HFFc6 (cell line): ENCODE measurements around the gene CTNNA3. TPM values are rescaled to one million over a fixed set of nuclear protein-coding genes. Genes with fewer than 3 reads are reported as not detected.

Experiments used
- DNase-seq: peaks from one replicate; pipeline ENCODE4 v3.0.0-alpha.2; 2018
- H3K27ac Mint-ChIP-seq: 2 replicates; pipeline ENCODE4 v1.8.0; 2020; ENCODE audit warnings: mild to moderate bottlenecking, mixed read lengths
- H3K27me3 Mint-ChIP-seq: 2 replicates; pipeline ENCODE4 v1.8.0; 2021; ENCODE audit warnings: mild to moderate bottlenecking, moderate library complexity, mixed read lengths; ENCODE audit not compliant: insufficient read depth
- H3K36me3 Mint-ChIP-seq: 2 replicates; pipeline ENCODE4 v1.8.0; 2021; ENCODE audit warnings: low read depth, mixed read lengths
- H3K4me1 Mint-ChIP-seq: 2 replicates; pipeline ENCODE4 v1.8.0; 2020; ENCODE audit warnings: low read depth, mixed read lengths
- H3K4me3 Mint-ChIP-seq: 2 replicates; pipeline ENCODE4 v1.8.0; 2020; ENCODE audit warnings: mild to moderate bottlenecking, moderate library complexity, mixed read lengths
- H3K9me3 Mint-ChIP-seq: 2 replicates; pipeline ENCODE4 v1.8.0; 2020; ENCODE audit warnings: mild to moderate bottlenecking, mixed read lengths
- CTCF ChIP-seq: fragments of 200-600 bp; sonication (generic); IDR thresholded peaks from 2 replicates; pipeline ENCODE4 v1.5.0; 2021; ENCODE audit warnings: antibody characterized with exemption, mild to moderate bottlenecking
- total RNA-seq, 6 experiments: library from RNA; stranded (reverse); fragmentation: NEBNext Ultra II Directional; extraction: Animal tissue kit (Norgen Biotek cat#: 25700); gene quantifications; 2 replicates in 1 of 6; 3 replicates in 5 of 6; pipeline ENCODE4 v1.2.3, GENCODE V29; 2021

The CTNNA3 gene
- total RNA-seq, 6 experiments from 2014 or later = not detected

GRCh38 chr10:66737241-66737640 is 958.8 kb downstream of the CTNNA3 start:
- H3K4me1 Mint-ChIP-seq = no peaks in the 10 kb centered on the region
- H3K27me3 Mint-ChIP-seq = no peaks in the 10 kb centered on the region
- peaks cover 1% of the 10 kb centered on the region; the same call in 1 of the 2 replicates for H3K9me3 Mint-ChIP-seq
- no peak for DNase-seq
- TF ChIP-seq CTCF = no peak
- peaks cover 2% of the 10 kb centered on the region; the same call in 1 of the 2 replicates for H3K36me3 Mint-ChIP-seq
- no peak overlapping the region for H3K27ac Mint-ChIP-seq
- no peak overlapping the region for H3K4me3 Mint-ChIP-seq

DNA sequence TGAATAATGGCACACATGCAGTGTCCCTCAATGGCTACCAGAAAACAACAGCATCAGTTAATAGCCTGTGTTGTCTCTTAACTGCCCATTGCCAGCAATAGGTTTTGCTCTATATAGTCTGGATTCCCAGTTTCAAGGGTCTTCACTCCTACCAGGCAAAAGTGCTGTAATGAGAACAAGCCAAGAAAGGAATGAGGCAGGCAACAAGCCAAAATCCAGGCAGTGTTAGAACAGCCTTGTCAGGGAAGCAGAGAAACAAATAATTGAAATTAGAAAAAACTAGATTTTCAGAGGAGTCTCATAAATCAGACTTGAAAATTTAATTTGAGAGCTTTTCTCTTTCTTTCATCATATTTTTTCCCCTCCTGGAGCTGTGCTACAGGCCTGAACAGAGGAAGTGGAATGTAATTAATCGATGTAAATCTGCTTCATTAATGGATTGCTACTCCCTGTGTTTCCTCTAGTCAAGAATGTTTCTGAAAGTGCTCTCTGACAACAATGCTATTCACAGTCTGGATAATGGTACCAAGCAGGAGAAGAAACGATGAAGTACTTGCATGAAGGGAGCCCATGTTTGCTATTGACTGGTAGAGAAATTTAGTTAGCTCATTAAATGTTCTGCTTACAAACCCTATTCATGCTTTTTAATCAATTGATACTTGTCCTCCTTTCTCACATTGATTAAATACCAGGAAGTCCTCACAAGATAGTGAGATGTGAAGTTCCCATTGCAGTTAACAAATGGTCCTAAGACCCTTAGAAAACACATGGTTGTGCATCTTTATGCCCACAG is 972.2 kb downstream of the CTNNA3 start:
- no peak for DNase-seq
- Mint-ChIP-seq H3K27me3 (no peaks in the 10 kb centered on the region; the same call in 1 of the 2 replicates), H3K36me3 (no peaks in the 10 kb centered on the region), H3K27ac (no peak overlapping the region), H3K4me1 (no peaks in the 10 kb centered on the region), H3K4me3 (no peak overlapping the region), H3K9me3 (no peaks in the 10 kb centered on the region)
- no peak for TF ChIP-seq CTCF

GRCh38 chr10:66719483-66719882 is 976.5 kb downstream of the CTNNA3 start:
- no peaks in the 10 kb centered on the region for H3K9me3 Mint-ChIP-seq
- H3K4me3 Mint-ChIP-seq = no peak overlapping the region
- no peaks in the 10 kb centered on the region for H3K36me3 Mint-ChIP-seq
- no peaks in the 10 kb centered on the region; the same call in 1 of the 2 replicates for H3K4me1 Mint-ChIP-seq
- TF ChIP-seq CTCF = no peak
- DNase-seq = no peak
- H3K27me3 Mint-ChIP-seq = no peaks in the 10 kb centered on the region; the same call in 1 of the 2 replicates
- no peak overlapping the region for H3K27ac Mint-ChIP-seq

DNA sequence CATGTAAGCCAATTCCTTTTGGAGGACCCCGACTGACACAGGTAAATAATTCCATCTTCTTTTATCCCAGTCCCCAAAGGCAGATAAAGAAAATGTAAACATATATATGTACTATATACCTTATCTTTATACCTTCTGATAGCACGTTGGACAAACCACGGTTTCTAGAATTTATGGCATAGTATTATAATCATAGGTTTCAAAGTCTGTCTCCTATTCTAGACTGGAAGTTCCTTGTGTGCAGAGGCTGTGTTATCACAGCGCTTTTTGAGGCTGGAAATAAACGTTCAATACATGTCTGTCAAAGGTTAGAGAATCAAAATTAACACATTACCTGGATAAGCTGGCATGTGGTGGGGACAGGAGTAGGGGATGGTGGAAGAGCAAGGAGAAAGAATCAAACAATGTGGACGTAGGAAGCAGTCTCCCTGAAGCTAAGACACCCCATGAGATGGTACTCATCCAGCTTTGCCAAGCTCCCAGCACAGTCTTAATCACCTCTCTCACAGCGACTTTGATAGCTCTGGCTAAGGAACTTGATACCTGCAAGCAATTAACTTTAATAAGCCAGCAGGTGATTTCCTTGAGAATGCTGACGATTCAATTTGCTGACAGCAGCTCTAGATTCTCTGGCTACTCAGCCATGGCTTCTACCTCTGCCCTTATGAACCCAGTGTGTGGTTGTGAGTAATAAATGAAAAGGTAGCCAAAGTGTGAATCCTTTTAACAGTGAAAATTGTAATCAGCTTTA is 978.6 kb downstream of the CTNNA3 start:
- DNase-seq = no peak
- TF ChIP-seq CTCF = no peak
- H3K4me1 Mint-ChIP-seq = no peaks in the 10 kb centered on the region; the same call in 1 of the 2 replicates
- no peak overlapping the region for H3K4me3 Mint-ChIP-seq
- no peaks in the 10 kb centered on the region for H3K36me3 Mint-ChIP-seq
- H3K27me3 Mint-ChIP-seq = no peaks in the 10 kb centered on the region; the same call in 1 of the 2 replicates
- no peaks in the 10 kb centered on the region for H3K9me3 Mint-ChIP-seq
- H3K27ac Mint-ChIP-seq = no peak overlapping the region

GRCh38 chr10:66714741-66715140 is 981.3 kb downstream of the CTNNA3 start:
- no peak for DNase-seq
- Mint-ChIP-seq H3K4me1 (no peaks in the 10 kb centered on the region; the same call in 1 of the 2 replicates), H3K9me3 (no peaks in the 10 kb centered on the region; the same call in 1 of the 2 replicates), H3K4me3 (no peak overlapping the region), H3K36me3 (no peaks in the 10 kb centered on the region), H3K27ac (no peak overlapping the region; the same call in 1 of the 2 replicates), H3K27me3 (no peaks in the 10 kb centered on the region; the same call in 1 of the 2 replicates)
- TF ChIP-seq CTCF = no peak
